ENCODE results near the gene TSC22D2. TPM values are rescaled to one million over a fixed set of nuclear protein-coding genes. Genes with fewer than 3 reads are reported as not detected.

Gene TSC22D2
- total RNA-seq, 1 experiment from 2014 or later = 43.1 TPM

GRCh38 chr3:150419076-150419868, 11.2 kb downstream of the TSC22D2 start:
- Histone ChIP-seq H3K36me3 (ENCODE audit: control insufficient read depth, insufficient read depth, low read length) (peaks cover 36% of the 10 kb centered on the region; the same call in 1 of the 2 replicates), H3K9me3 (ENCODE audit: control insufficient read depth, insufficient read depth, low read depth, low read length) (no peaks in the 10 kb centered on the region), H3K27me3 (ENCODE audit: control insufficient read depth, insufficient read depth, low read length) (no peaks in the 10 kb centered on the region), H3K4me1 (ENCODE audit: control insufficient read depth, insufficient read depth, low read length) (peaks cover 88% of the 10 kb centered on the region), H3K27ac (ENCODE audit: low read length) (peak overlapping the region; percentile 60), H3K4me3 (ENCODE audit: low read depth in 2 of 2, low read length in 2 of 2) (no peak overlapping the region)
- ATAC-seq = no peak
- ChIA-PET POLR2A (interaction anchor here (0.6 kb wide), 2 partner anchors 10 to 72 kb away, joined by 6 to 7 read pairs; no protein-coding TSS in a partner anchor), CTCF (no interaction called here)
- no peak for TF ChIP-seq TCF7L2 (IDR thresholded peaks at IDR 0.05; ENCODE audit: low read depth, low read length)
- TF ChIP-seq POLR2AphosphoS5 (IDR thresholded peaks at IDR 0.05; ENCODE audit: low read depth, low read length) = no peak
- no peak for TF ChIP-seq SIN3A (IDR thresholded peaks at IDR 0.05; ENCODE audit: borderline replicate concordance, insufficient read depth, low read depth, low read length)
- no peak for TF ChIP-seq REST (IDR thresholded peaks at IDR 0.05; ENCODE audit: insufficient read depth in 1 of 2, low read depth in 2 of 2, low read length in 1 of 2)
- no peak for TF ChIP-seq CTCF (IDR thresholded peaks at IDR 0.05)
- no peak for DNase-seq (ENCODE audit: low read depth, low spot score)
- in situ Hi-C loops (cut with HindIII; ENCODE audit: low pct_unique_long_range_greater_than_20kb, low sequenced_read_pairs) = no loop called here
- BruUV-seq (replicated peaks) = no TSS peak
- intact Hi-C loops (cut with micrococcal nuclease; ENCODE audit: unreplicated experiment) = loop anchor here (5.0 kb wide), 1 partner anchor 192 kb away; no protein-coding TSS in a partner anchor

GRCh38 chr3:150419959-150420358, 11.9 kb downstream of the TSC22D2 start:
- TF ChIP-seq REST (IDR thresholded peaks at IDR 0.05; ENCODE audit: insufficient read depth in 1 of 2, low read depth in 2 of 2, low read length in 1 of 2) = no peak
- no peak for TF ChIP-seq CTCF (IDR thresholded peaks at IDR 0.05)
- TF ChIP-seq POLR2AphosphoS5 (IDR thresholded peaks at IDR 0.05; ENCODE audit: low read depth, low read length) = no peak
- no peak for TF ChIP-seq TCF7L2 (IDR thresholded peaks at IDR 0.05; ENCODE audit: low read depth, low read length)
- no peak for TF ChIP-seq SIN3A (IDR thresholded peaks at IDR 0.05; ENCODE audit: borderline replicate concordance, insufficient read depth, low read depth, low read length)
- peak overlapping the region; percentile 14 for H3K27ac ChIP-seq (ENCODE audit: low read length)

More at GRCh38 chr3:150419959-150420358, 11.9 kb downstream of the TSC22D2 start:
- CTCF ChIA-PET = no interaction called here
- POLR2A ChIA-PET = interaction anchor here (0.6 kb wide), 1 partner anchor 72 kb away, joined by 6 read pairs; no protein-coding TSS in a partner anchor
- Histone ChIP-seq H3K27me3 (ENCODE audit: control insufficient read depth, insufficient read depth, low read length) (no peaks in the 10 kb centered on the region), H3K4me3 (ENCODE audit: low read depth in 2 of 2, low read length in 2 of 2) (no peak overlapping the region), H3K9me3 (ENCODE audit: control insufficient read depth, insufficient read depth, low read depth, low read length) (no peaks in the 10 kb centered on the region), H3K36me3 (ENCODE audit: control insufficient read depth, insufficient read depth, low read length) (peaks cover 30% of the 10 kb centered on the region; the same call in 1 of the 2 replicates), H3K4me1 (ENCODE audit: control insufficient read depth, insufficient read depth, low read length) (peaks cover 81% of the 10 kb centered on the region)
- BruUV-seq (replicated peaks) = no TSS peak
- DNase-seq (ENCODE audit: low read depth, low spot score) (no peak), ATAC-seq (no peak)
- in situ Hi-C loops (cut with HindIII; ENCODE audit: low pct_unique_long_range_greater_than_20kb, low sequenced_read_pairs) (no loop called here), intact Hi-C loops (cut with micrococcal nuclease; ENCODE audit: unreplicated experiment) (loop anchor here (5.0 kb wide), 1 partner anchor 193 kb away; no protein-coding TSS in a partner anchor)
